ENCODE measurements around the gene HOXA4. TPM values are rescaled to one million over a fixed set of nuclear protein-coding genes. Genes with fewer than 3 reads are reported as not detected.

HOXA4 gene
- total and polyA plus RNA-seq, 10 of the 15 experiments (the other 5 are each of a cell fraction or from before 2014, with no cell fraction given), result 0.07 TPM; not detected in 9

DNA sequence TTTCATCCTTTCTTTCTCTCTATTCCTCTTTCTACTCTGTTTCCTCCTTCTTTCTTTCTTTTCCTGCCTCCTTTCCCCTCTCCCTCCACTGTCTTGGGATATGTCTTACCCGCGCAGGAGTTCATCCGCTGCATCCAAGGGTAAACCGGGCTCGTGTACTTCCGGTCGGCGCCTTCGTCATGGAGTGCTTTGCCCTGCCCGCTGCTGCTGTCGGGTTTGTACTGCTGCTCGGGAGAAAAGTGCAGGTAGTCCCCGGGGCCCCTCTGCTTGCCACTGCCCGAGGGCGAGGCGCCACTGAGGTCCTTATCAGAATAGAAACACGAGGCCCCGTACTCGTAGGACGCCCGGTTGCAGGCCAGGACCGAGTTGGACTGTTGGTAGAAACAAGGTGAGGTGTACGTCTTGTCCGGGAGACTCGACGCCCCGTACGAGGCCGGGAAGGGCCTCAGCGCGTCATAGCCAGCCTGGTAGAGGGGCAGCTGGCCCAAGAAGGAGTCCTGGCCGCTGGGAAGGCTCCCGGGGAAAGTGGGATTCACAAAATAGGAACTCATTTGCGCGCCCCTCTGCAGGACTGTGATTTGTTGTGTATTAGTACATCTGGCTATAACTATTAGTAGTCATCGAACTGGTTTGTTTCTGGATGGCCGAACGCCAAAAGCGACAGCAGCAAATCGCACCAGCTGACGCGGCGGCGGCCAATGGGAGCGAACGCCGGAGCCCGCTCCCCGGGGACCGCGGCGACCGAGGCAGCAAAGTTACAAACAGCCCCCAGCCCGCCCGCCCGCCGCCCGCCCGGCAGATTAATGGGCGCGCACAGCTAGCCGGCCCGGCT is 16.9 kb upstream of the HOXA4 start, which contains the start of gene HOXA6:
HOXA6 (minus strand) TSS at position 576 of the 832 bp plus-strand sequence; CDS start at position 551, 25 bp downstream.
- Histone ChIP-seq H3K4me2 (ENCODE audit: control insufficient read depth, insufficient read depth) (no peak within 1 kb of the TSS), H3K27ac (ENCODE audit: control insufficient read depth, insufficient read depth) (no peak within 1 kb of the TSS), H3K9ac (ENCODE audit: control insufficient read depth, insufficient read depth, low read length) (no peak within 1 kb of the TSS), H4K20me1 (ENCODE audit: control insufficient read depth, insufficient read depth) (no peaks in the 10 kb centered on the region), H3K27me3 (replicated peaks in 1 of 2; ENCODE audit: control insufficient read depth in 2 of 2, insufficient read depth in 2 of 2, low read length in 1 of 2) (peaks cover 12 to 37% of the 10 kb centered on the region in 2 experiments), H2AFZ (ENCODE audit: control insufficient read depth, low read depth, low read length) (no peak within 1 kb of the TSS), H3K4me1 (ENCODE audit: control insufficient read depth, insufficient read depth, low read length) (no peaks in the 10 kb centered on the region; the same call in 1 of the 2 replicates), H3K79me2 (ENCODE audit: control insufficient read depth, insufficient read depth, low read length) (no peaks in the 10 kb centered on the region), H3K36me3 (ENCODE audit: control insufficient read depth in 2 of 2, insufficient read depth in 2 of 2, low read length in 1 of 2) (no peaks in the 10 kb centered on the region), H3K4me3 (no peak within 1 kb of the TSS), H3K9me3 (replicated peaks; ENCODE audit: control insufficient read depth, insufficient read depth, low read length) (no peaks in the 10 kb centered on the region; the same call in 2 of the 3 replicates)
- no peak for DNase-seq (ENCODE audit: low read depth, low spot score)
- WGBS (ENCODE audit: insufficient coverage, insufficient replicate concordance, low lambda C conversion rate, missing lambda C conversion rate), result 27% methylated on average over 49 of the region's 63 CpGs
- no peak for FAIRE-seq
- ChIA-PET CTCF (interaction anchor here (1.1 to 5.5 kb wide), 2 partner anchors 12 to 14 kb away, joined by 3 to 30 read pairs; no protein-coding TSS in a partner anchor), SMC1A (ENCODE audit: uncharacterized antibody, unreplicated experiment) (interaction anchor here (0.6 to 1.8 kb wide), 2 partner anchors 12 to 13 kb away, joined by 3 to 4 read pairs; no protein-coding TSS in a partner anchor), RAD21 (ENCODE audit: unreplicated experiment) (no interaction called here), POLR2A (no interaction called here)
- in situ Hi-C loops (cut with MboI), result no loop called here
- intact Hi-C loops (cut with micrococcal nuclease; ENCODE audit: unreplicated experiment), result no loop called here
- no TSS peak for BruUV-seq (replicated peaks)
- TF ChIP-seq SPI1 (IDR thresholded peaks at IDR 0.05; ENCODE audit: borderline replicate concordance, insufficient read depth, low read depth, low read length), result no peak
- no peak for TF ChIP-seq SP1 (IDR thresholded peaks at IDR 0.05; ENCODE audit: low read depth, low read length)
- no peak for TF ChIP-seq EP300 (IDR thresholded peaks at IDR 0.05; ENCODE audit: borderline replicate concordance in 1 of 2, control insufficient read depth in 1 of 2, low read depth in 2 of 2, low read length in 2 of 2)
- TF ChIP-seq, protein P1, sequence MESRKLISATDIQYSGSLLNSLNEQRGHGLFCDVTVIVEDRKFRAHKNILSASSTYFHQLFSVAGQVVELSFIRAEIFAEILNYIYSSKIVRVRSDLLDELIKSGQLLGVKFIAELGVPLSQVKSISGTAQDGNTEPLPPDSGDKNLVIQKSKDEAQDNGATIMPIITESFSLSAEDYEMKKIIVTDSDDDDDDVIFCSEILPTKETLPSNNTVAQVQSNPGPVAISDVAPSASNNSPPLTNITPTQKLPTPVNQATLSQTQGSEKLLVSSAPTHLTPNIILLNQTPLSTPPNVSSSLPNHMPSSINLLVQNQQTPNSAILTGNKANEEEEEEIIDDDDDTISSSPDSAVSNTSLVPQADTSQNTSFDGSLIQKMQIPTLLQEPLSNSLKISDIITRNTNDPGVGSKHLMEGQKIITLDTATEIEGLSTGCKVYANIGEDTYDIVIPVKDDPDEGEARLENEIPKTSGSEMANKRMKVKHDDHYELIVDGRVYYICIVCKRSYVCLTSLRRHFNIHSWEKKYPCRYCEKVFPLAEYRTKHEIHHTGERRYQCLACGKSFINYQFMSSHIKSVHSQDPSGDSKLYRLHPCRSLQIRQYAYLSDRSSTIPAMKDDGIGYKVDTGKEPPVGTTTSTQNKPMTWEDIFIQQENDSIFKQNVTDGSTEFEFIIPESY (IDR thresholded peaks at IDR 0.05), result no peak
- no peak for TF ChIP-seq HDAC6 (IDR thresholded peaks at IDR 0.05; ENCODE audit: unreplicated experiment)
- TF ChIP-seq ZNF384 (IDR thresholded peaks at IDR 0.05; ENCODE audit: borderline replicate concordance, low read depth, low read length), result no peak
- no peak for TF ChIP-seq SRF (IDR thresholded peaks at IDR 0.05; ENCODE audit: low read depth in 2 of 2, low read length in 2 of 2)
- no peak for TF ChIP-seq CREB1 (IDR thresholded peaks at IDR 0.05; ENCODE audit: low read depth)
- TF ChIP-seq POLR2AphosphoS2 (IDR thresholded peaks at IDR 0.05; ENCODE audit: low read depth, low read length), result no peak
- no peak for TF ChIP-seq CREM (IDR thresholded peaks at IDR 0.05; ENCODE audit: low read depth)
- TF ChIP-seq TAF1 (IDR thresholded peaks at IDR 0.05; ENCODE audit: borderline replicate concordance, low read depth, low read length), result no peak
- ATAC-seq, result no peak
